Natural killer cell treated with Interleukin-12 subunit alpha and Interleukin-12 subunit beta and Interleukin-15 and Interleukin-18, amount 100 ng/mL, for 72 hours (primary cell): ENCODE measurements around the gene FOXP2. TPM values are rescaled to one million over a fixed set of nuclear protein-coding genes. Genes with fewer than 3 reads are reported as not detected.
"Not testable (repeated sequence)": the region's sequence is repeated elsewhere in the genome, so short reads cannot be mapped to it uniquely, and the experiment has no call there.

Source experiments
- ATAC-seq, 2 donors: fragments of 150-1000 bp; cut with Tn5 transposase in 1 of 2; sonication (Bioruptor Pico), chemical (Tn5 transposase) in 1 of 2; 2 replicates each; pipeline ENCODE4 v1.10.0; 2021
- DNase-seq: peaks from one replicate; pipeline ENCODE4 v3.0.0; 2022; ENCODE audit warnings: low spot score
- H3K27ac Mint-ChIP-seq, 2 donors: 1 replicate in 1 of 2; 2 replicates in 1 of 2; pipeline ENCODE4 v1.8.0; 2022; ENCODE audit warnings: mixed read lengths in 2 of 2, mild to moderate bottlenecking in 1 of 2, moderate library complexity in 1 of 2
- H3K27me3 Mint-ChIP-seq, 2 donors: 1 replicate in 1 of 2; 2 replicates in 1 of 2; pipeline ENCODE4 v1.8.0; 2022; ENCODE audit warnings: mixed read lengths in 2 of 2
- H3K36me3 Mint-ChIP-seq: one replicate; pipeline ENCODE4 v1.8.0; 2022; ENCODE audit warnings: mixed read lengths
- H3K4me1 Mint-ChIP-seq, 2 donors: 1 replicate in 1 of 2; 2 replicates in 1 of 2; pipeline ENCODE4 v1.8.0; 2022; ENCODE audit warnings: low read depth in 2 of 2, mixed read lengths in 2 of 2, mild to moderate bottlenecking in 1 of 2
- H3K4me3 Mint-ChIP-seq: one replicate; pipeline ENCODE4 v1.8.0; 2022; ENCODE audit warnings: mixed read lengths
- H3K9me3 Mint-ChIP-seq: 2 replicates; pipeline ENCODE4 v1.8.0; 2022; ENCODE audit warnings: mixed read lengths
- total RNA-seq, 2 donors: library from RNA; stranded (reverse); gene quantifications; one replicate each; pipeline ENCODE4 v1.2.3, GENCODE V29; 2022

FOXP2 gene
- total RNA-seq, 2 donors from 2014 or later: not detected

GRCh38 chr7:114502454-114503254 is 88.0 kb downstream of the FOXP2 start:
- no peak overlapping the region for H3K27ac Mint-ChIP-seq
- no peaks in the 10 kb centered on the region for H3K36me3 Mint-ChIP-seq
- H3K4me3 Mint-ChIP-seq: no peak overlapping the region
- ATAC-seq (no peak), DNase-seq (no peak)
- H3K4me1 Mint-ChIP-seq: no peaks in the 10 kb centered on the region
- no peaks in the 10 kb centered on the region for H3K9me3 Mint-ChIP-seq
- H3K27me3 Mint-ChIP-seq: no peaks in the 10 kb centered on the region

GRCh38 chr7:114504586-114504985 is 90.0 kb downstream of the FOXP2 start:
- Mint-ChIP-seq H3K4me1 (no peaks in the 10 kb centered on the region), H3K4me3 (no peak overlapping the region), H3K36me3 (no peaks in the 10 kb centered on the region), H3K27ac (no peak overlapping the region), H3K9me3 (no peaks in the 10 kb centered on the region), H3K27me3 (no peaks in the 10 kb centered on the region)
- ATAC-seq (no peak), DNase-seq (no peak)

DNA sequence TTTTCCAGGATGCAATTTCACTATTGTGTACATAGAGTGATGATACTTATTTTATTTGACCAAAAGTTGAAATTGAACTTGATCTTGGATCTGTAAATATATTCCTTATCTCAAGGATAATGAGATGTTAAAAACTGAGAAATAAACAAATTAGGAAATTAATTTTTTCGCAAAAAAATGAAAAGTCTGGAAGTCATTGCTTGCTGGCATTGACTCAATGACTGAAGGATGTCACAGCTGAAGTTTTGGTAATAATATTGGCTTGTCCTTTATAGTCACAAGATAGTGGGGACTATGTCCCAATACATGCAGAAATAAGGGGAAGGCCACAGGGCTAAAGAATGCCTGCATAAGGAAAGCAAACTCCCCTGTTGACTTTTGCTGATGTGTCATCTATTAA is 92.8 kb downstream of the FOXP2 start:
- H3K27ac Mint-ChIP-seq: no peak overlapping the region
- no peaks in the 10 kb centered on the region for H3K36me3 Mint-ChIP-seq
- no peaks in the 10 kb centered on the region for H3K27me3 Mint-ChIP-seq
- no peaks in the 10 kb centered on the region for H3K4me1 Mint-ChIP-seq
- DNase-seq (no peak), ATAC-seq (no peak)
- no peaks in the 10 kb centered on the region for H3K9me3 Mint-ChIP-seq
- no peak overlapping the region for H3K4me3 Mint-ChIP-seq

- H3K4me3 Mint-ChIP-seq: no peak overlapping the region
- DNase-seq (no peak), ATAC-seq (no peak)
- no peak overlapping the region for H3K27ac Mint-ChIP-seq
- no peaks in the 10 kb centered on the region for H3K36me3 Mint-ChIP-seq
- H3K9me3 Mint-ChIP-seq: no peaks in the 10 kb centered on the region
- H3K27me3 Mint-ChIP-seq: no peaks in the 10 kb centered on the region
- no peaks in the 10 kb centered on the region for H3K4me1 Mint-ChIP-seq
Observed at GRCh38 chr7:114508086-114508485, 93.5 kb downstream of the FOXP2 start.

DNA sequence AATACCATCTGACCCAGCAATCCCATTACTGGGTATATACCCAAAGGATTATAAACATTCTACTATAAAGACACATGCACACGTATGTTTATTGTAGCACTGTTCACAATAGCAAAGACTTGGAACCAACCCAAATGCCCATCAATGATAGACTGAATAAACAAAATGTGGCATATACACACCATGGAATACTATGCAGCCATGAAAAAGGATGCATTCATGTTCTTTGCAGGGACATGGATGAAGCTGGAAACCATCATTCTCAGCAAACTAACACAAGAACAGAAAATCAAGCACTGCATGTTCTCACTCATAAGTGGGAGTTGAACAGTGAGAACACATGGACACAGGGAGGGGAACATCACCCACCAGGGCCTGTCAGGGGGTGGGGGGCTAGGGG is 96.2 kb downstream of the FOXP2 start:
- not testable (repeated sequence) for H3K9me3 Mint-ChIP-seq, DNase-seq, H3K36me3 Mint-ChIP-seq, H3K4me3 Mint-ChIP-seq, H3K4me1 Mint-ChIP-seq, H3K27me3 Mint-ChIP-seq, ATAC-seq, H3K27ac Mint-ChIP-seq

GRCh38 chr7:114519240-114519639 is 104.6 kb downstream of the FOXP2 start:
- Mint-ChIP-seq H3K9me3 (peaks cover 5% of the 10 kb centered on the region), H3K4me1 (no peaks in the 10 kb centered on the region), H3K27ac (no peak overlapping the region), H3K4me3 (no peak overlapping the region), H3K36me3 (no peaks in the 10 kb centered on the region), H3K27me3 (no peaks in the 10 kb centered on the region)
- no peak for ATAC-seq
- no peak for DNase-seq

- no peak overlapping the region for H3K4me3 Mint-ChIP-seq
- H3K9me3 Mint-ChIP-seq: peaks cover 8% of the 10 kb centered on the region
- H3K36me3 Mint-ChIP-seq: no peaks in the 10 kb centered on the region
- H3K4me1 Mint-ChIP-seq: no peaks in the 10 kb centered on the region
- no peak overlapping the region for H3K27ac Mint-ChIP-seq
- H3K27me3 Mint-ChIP-seq: no peaks in the 10 kb centered on the region
- DNase-seq: no peak
- no peak for ATAC-seq
Observed at GRCh38 chr7:114522081-114522480, 107.5 kb downstream of the FOXP2 start.

GRCh38 chr7:114527589-114527988 is 113.0 kb downstream of the FOXP2 start:
- Mint-ChIP-seq H3K4me1 (no peaks in the 10 kb centered on the region), H3K27me3 (no peaks in the 10 kb centered on the region)
- no peak for ATAC-seq

GRCh38 chr7:114530057-114530611 is 115.5 kb downstream of the FOXP2 start:
- peaks cover 8% of the 10 kb centered on the region for H3K9me3 Mint-ChIP-seq
- no peak overlapping the region for H3K27ac Mint-ChIP-seq
- ATAC-seq (no peak), DNase-seq (no peak)
- H3K27me3 Mint-ChIP-seq: no peaks in the 10 kb centered on the region
- no peak overlapping the region for H3K4me3 Mint-ChIP-seq
- no peaks in the 10 kb centered on the region for H3K36me3 Mint-ChIP-seq
- H3K4me1 Mint-ChIP-seq: no peaks in the 10 kb centered on the region

More at GRCh38 chr7:114527589-114527988, 113.0 kb downstream of the FOXP2 start:
- no peaks in the 10 kb centered on the region for H3K36me3 Mint-ChIP-seq
- H3K4me3 Mint-ChIP-seq: no peak overlapping the region
- no peak overlapping the region for H3K27ac Mint-ChIP-seq
- DNase-seq: no peak
- peaks cover 12% of the 10 kb centered on the region for H3K9me3 Mint-ChIP-seq

GRCh38 chr7:114531326-114531725 is 116.7 kb downstream of the FOXP2 start:
- Mint-ChIP-seq H3K27ac (no peak overlapping the region), H3K36me3 (no peaks in the 10 kb centered on the region), H3K27me3 (no peaks in the 10 kb centered on the region), H3K4me1 (no peaks in the 10 kb centered on the region), H3K4me3 (no peak overlapping the region), H3K9me3 (peaks cover 4% of the 10 kb centered on the region)
- DNase-seq: no peak
- ATAC-seq: no peak

DNA sequence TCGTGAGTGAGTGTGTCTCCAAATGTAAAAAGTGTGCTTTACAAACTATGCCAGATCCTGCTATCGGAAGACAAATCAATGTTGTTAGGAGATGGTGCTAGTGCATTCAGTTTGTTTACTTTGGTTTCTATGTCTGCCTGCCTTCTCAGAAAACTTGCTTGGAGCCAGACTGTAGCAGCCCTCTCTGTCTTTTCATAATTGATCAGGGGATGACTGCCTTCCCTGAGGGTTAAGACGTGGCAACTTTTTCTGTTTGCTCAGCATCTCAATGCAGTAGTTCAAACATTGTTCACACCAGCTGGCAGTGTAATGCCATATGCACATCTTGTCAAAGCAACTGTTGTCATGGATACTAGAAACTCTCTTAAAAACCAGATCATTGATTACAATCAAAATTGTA is 118.5 kb downstream of the FOXP2 start:
- H3K27ac Mint-ChIP-seq: no peak overlapping the region
- H3K36me3 Mint-ChIP-seq: no peaks in the 10 kb centered on the region
- ATAC-seq: no peak
- no peaks in the 10 kb centered on the region for H3K4me1 Mint-ChIP-seq
- no peaks in the 10 kb centered on the region for H3K27me3 Mint-ChIP-seq
- no peaks in the 10 kb centered on the region for H3K9me3 Mint-ChIP-seq
- H3K4me3 Mint-ChIP-seq: no peak overlapping the region
- DNase-seq: no peak

DNA sequence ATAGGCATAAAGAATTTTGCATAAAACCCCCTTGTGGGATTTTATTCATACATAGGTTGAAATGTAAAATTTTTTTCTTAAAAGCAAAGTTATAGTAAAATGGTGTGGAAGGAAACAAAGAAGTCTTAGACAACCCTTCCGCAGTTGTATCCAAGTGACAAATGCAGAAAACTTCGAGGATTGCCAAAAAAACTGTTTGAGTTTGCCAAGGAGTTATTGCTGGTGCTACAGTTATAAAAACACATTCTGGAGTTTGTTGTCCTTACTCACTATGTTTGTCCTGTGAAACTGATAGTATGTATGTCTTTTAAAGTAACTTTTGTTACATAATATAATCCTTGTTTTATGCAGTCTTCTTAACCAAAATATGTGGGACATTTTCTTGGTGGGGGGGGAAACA is 120.3 kb downstream of the FOXP2 start:
- H3K4me1 Mint-ChIP-seq: no peaks in the 10 kb centered on the region
- H3K27me3 Mint-ChIP-seq: no peaks in the 10 kb centered on the region
- H3K4me3 Mint-ChIP-seq: no peak overlapping the region
- no peak overlapping the region for H3K27ac Mint-ChIP-seq
- H3K9me3 Mint-ChIP-seq: no peaks in the 10 kb centered on the region
- H3K36me3 Mint-ChIP-seq: no peaks in the 10 kb centered on the region
- ATAC-seq: no peak
- DNase-seq: no peak

DNA sequence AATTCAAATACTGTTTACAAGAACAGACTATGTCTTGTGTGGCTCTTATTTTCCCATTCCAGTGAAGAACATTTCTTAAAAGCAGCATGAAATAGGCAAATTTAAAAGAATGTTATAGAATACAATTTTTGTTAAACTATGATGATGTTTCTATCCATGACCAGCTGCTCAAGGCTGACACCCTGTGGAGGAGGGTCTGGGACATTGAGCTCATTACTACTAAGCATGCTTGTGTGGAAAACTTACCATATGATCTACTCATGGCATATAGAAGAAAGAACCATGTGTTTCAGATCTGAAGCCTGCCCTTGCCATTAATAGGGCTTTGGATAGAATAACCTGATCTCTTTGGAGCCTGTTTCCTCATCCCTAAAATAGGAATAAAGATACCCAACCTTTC is 125.0 kb downstream of the FOXP2 start:
- H3K4me3 Mint-ChIP-seq: no peak overlapping the region
- no peaks in the 10 kb centered on the region for H3K4me1 Mint-ChIP-seq
- no peak for DNase-seq
- no peak for ATAC-seq
- H3K9me3 Mint-ChIP-seq: peaks cover 3% of the 10 kb centered on the region
- no peaks in the 10 kb centered on the region for H3K27me3 Mint-ChIP-seq
- H3K36me3 Mint-ChIP-seq: no peaks in the 10 kb centered on the region
- H3K27ac Mint-ChIP-seq: no peak overlapping the region

- Mint-ChIP-seq H3K4me3 (no peak overlapping the region), H3K36me3 (no peaks in the 10 kb centered on the region), H3K27ac (no peak overlapping the region), H3K9me3 (peaks cover 3% of the 10 kb centered on the region), H3K4me1 (no peaks in the 10 kb centered on the region), H3K27me3 (no peaks in the 10 kb centered on the region)
- ATAC-seq (no peak), DNase-seq (no peak)
Observed at GRCh38 chr7:114540291-114540690, 125.7 kb downstream of the FOXP2 start.

DNA sequence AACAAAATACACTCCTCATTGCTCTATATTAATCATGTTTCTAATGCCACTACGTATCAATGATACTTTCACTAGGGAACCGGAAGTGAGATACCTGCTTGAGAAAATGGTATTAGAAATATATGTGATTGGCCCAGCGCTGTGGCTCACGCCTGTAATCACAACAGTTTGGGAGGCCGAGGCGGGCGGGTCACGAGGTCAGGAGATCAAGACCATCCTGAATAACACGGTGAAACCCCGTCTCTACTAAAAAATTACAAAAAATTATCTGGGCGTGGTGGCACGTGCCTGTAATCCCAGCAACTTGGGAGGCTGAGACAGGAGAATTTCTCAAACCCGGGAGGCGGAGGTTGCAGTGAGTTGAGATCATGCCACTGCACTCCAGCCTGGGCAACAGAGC is 132.7 kb downstream of the FOXP2 start:
- not testable (repeated sequence) for H3K27me3 Mint-ChIP-seq, H3K27ac Mint-ChIP-seq, H3K4me3 Mint-ChIP-seq, DNase-seq, H3K4me1 Mint-ChIP-seq, H3K9me3 Mint-ChIP-seq, ATAC-seq, H3K36me3 Mint-ChIP-seq
